CD14-positive monocyte (primary cell): ENCODE results near the gene SLC6A18. TPM values are rescaled to one million over a fixed set of nuclear protein-coding genes. Genes with fewer than 3 reads are reported as not detected.

Source experiments
- DNase-seq, 3 donors: peaks; one replicate each; pipeline ENCODE4 v3.0.0-alpha.2; 2011 to 2022
- H2AFZ ChIP-seq: 2 replicates; pipeline ENCODE4 v1.6.0; 2012; ENCODE audit warnings: mild to moderate bottlenecking, low read depth, low read length, inconsistent platforms; ENCODE audit not compliant: insufficient read depth, poor library complexity, severe bottlenecking
- H3K27ac ChIP-seq, 2 donors: 1 replicate in 1 of 2; 2 replicates in 1 of 2; pipeline ENCODE4 v1.5.1; 2012 to 2013; ENCODE audit warnings: low read length in 2 of 2, control low read depth in 1 of 2, inconsistent platforms in 1 of 2, low read depth in 1 of 2, mild to moderate bottlenecking in 1 of 2
- H3K27me3 ChIP-seq, 2 donors: one replicate each; pipeline versions ENCODE4 v1.6.0 to v1.6.1; 2011 to 2013; ENCODE audit warnings: low read length in 2 of 2; ENCODE audit not compliant: control insufficient read depth in 2 of 2, insufficient read depth in 2 of 2
- H3K36me3 ChIP-seq, 2 donors: replicated peaks in 1 of 2; 1 replicate in 1 of 2; 2 replicates in 1 of 2; pipeline versions ENCODE4 v1.5.1 to v1.6.1; 2012 to 2013; ENCODE audit warnings: low read length in 2 of 2, control low read depth in 1 of 2, inconsistent platforms in 1 of 2, mild to moderate bottlenecking in 1 of 2; ENCODE audit not compliant: insufficient read depth in 2 of 2, control insufficient read depth in 1 of 2
- H3K4me1 ChIP-seq, 2 donors: 1 replicate in 1 of 2; 2 replicates in 1 of 2; pipeline versions ENCODE4 v1.5.1 to v1.6.1; 2012 to 2013; ENCODE audit warnings: low read length in 2 of 2, control low read depth in 1 of 2, inconsistent platforms in 1 of 2, mild to moderate bottlenecking in 1 of 2, moderate library complexity in 1 of 2; ENCODE audit not compliant: insufficient read depth in 2 of 2, control insufficient read depth in 1 of 2
- H3K4me2 ChIP-seq: replicated peaks from 2 replicates; pipeline ENCODE3; 2012; ENCODE audit warnings: low read length, moderate library complexity, mild to moderate bottlenecking; ENCODE audit not compliant: poor library complexity, severe bottlenecking; ENCODE audit errors: extremely low read depth
- H3K4me3 ChIP-seq, 3 experiments: fragments of 200-600 bp in 1 of 3; sonication (generic) in 1 of 3; replicated peaks in 1 of 3; 1 replicate in 2 of 3; 2 replicates in 1 of 3; pipeline ENCODE4 v1.5.1; 2011 to 2013; ENCODE audit warnings: low read length in 3 of 3, mild to moderate bottlenecking in 3 of 3, control low read depth in 2 of 3, low read depth in 2 of 3, inconsistent platforms in 1 of 3, moderate library complexity in 1 of 3
- H3K79me2 ChIP-seq: 2 replicates; pipeline ENCODE4 v1.6.0; 2012; ENCODE audit warnings: mild to moderate bottlenecking, control low read depth, inconsistent platforms, low read length, moderate library complexity; ENCODE audit not compliant: insufficient read depth
- H3K9ac ChIP-seq: 2 replicates; pipeline ENCODE4 v1.6.0; 2017; ENCODE audit warnings: low read length, mild to moderate bottlenecking; ENCODE audit not compliant: insufficient read depth, poor library complexity, severe bottlenecking
- H3K9me3 ChIP-seq, 2 donors: replicated peaks in 1 of 2; 1 replicate in 1 of 2; 2 replicates in 1 of 2; pipeline versions ENCODE4 v1.5.1 to v1.6.1; 2012 to 2013; ENCODE audit warnings: low read length in 2 of 2, control low read depth in 1 of 2; ENCODE audit not compliant: control insufficient read depth in 1 of 2, insufficient read depth in 1 of 2
- H4K20me1 ChIP-seq: 2 replicates; pipeline ENCODE4 v1.6.0; 2012; ENCODE audit warnings: mild to moderate bottlenecking, low read length, control low read depth, moderate library complexity; ENCODE audit not compliant: insufficient read depth
- H3K27ac Mint-ChIP-seq, 7 donors: one replicate each; pipeline ENCODE4 v1.8.0; 2020; ENCODE audit warnings: mild to moderate bottlenecking in 7 of 7, mixed read lengths in 7 of 7, moderate library complexity in 6 of 7, inconsistent platforms in 2 of 7
- H3K27me3 Mint-ChIP-seq, 3 donors: one replicate each; pipeline ENCODE4 v1.8.0; 2021 to 2022; ENCODE audit warnings: low read depth in 3 of 3, mild to moderate bottlenecking in 3 of 3, mixed read lengths in 3 of 3, moderate library complexity in 3 of 3, inconsistent platforms in 1 of 3
- H3K36me3 Mint-ChIP-seq, 2 donors: one replicate each; pipeline ENCODE4 v1.8.0; 2020; ENCODE audit warnings: mixed read lengths in 2 of 2, inconsistent platforms in 1 of 2, mild to moderate bottlenecking in 1 of 2
- H3K4me1 Mint-ChIP-seq: one replicate; pipeline ENCODE4 v1.8.0; 2020; ENCODE audit warnings: mild to moderate bottlenecking, mixed read lengths
- H3K4me3 Mint-ChIP-seq, 2 donors: one replicate each; pipeline ENCODE4 v1.8.0; 2020; ENCODE audit warnings: mild to moderate bottlenecking in 2 of 2, mixed read lengths in 2 of 2, moderate library complexity in 1 of 2
- H3K9me3 Mint-ChIP-seq, 7 donors: one replicate each; pipeline ENCODE4 v1.8.0; 2020 to 2022; ENCODE audit warnings: mixed read lengths in 7 of 7, mild to moderate bottlenecking in 6 of 7, moderate library complexity in 6 of 7, inconsistent platforms in 2 of 7
- WGBS: methylation state at CpG from one replicate; pipeline ENCODE4 v1.1.5; 2013; ENCODE audit warnings: missing lambda C conversion rate; ENCODE audit not compliant: insufficient coverage; 5-methylcytosine and 5-hydroxymethylcytosine counted together
- intact Hi-C, 2 donors: fragments of 100-400 bp; cut with micrococcal nuclease; formaldehyde crosslinking; loops; one replicate each; pipeline versions ENCODE4 v1.15.0 to v1.15.1; 2023
- polyA plus RNA-seq, 3 donors: library from polyadenylated mRNA; depleted of rRNA in 1 of 3; unstranded in 2 of 3; stranded (reverse) in 1 of 3; fragments of 300-500 nt in 2 of 3; fragments of >200 nt in 1 of 3; fragmentation: Illumina TruSeq in 2 of 3; gene quantifications; 1 replicate in 2 of 3; 2 replicates in 1 of 3; pipeline ENCODE4 v1.2.3, GENCODE V29; 2012 to 2021
- TF ChIP-seq, protein P1 (sequence below): fragments of 200-600 bp; IDR thresholded peaks from one replicate; pipeline ENCODE4 v1.8.0; 2022; ENCODE audit warnings: antibody characterized with exemption, mild to moderate bottlenecking

SLC6A18 gene
- polyA plus RNA-seq, 3 donors = not detected

- TF ChIP-seq, protein P1, sequence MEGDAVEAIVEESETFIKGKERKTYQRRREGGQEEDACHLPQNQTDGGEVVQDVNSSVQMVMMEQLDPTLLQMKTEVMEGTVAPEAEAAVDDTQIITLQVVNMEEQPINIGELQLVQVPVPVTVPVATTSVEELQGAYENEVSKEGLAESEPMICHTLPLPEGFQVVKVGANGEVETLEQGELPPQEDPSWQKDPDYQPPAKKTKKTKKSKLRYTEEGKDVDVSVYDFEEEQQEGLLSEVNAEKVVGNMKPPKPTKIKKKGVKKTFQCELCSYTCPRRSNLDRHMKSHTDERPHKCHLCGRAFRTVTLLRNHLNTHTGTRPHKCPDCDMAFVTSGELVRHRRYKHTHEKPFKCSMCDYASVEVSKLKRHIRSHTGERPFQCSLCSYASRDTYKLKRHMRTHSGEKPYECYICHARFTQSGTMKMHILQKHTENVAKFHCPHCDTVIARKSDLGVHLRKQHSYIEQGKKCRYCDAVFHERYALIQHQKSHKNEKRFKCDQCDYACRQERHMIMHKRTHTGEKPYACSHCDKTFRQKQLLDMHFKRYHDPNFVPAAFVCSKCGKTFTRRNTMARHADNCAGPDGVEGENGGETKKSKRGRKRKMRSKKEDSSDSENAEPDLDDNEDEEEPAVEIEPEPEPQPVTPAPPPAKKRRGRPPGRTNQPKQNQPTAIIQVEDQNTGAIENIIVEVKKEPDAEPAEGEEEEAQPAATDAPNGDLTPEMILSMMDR = no peak
- no peaks in the 10 kb centered on the region for H4K20me1 ChIP-seq
- DNase-seq = no peak
- H3K79me2 ChIP-seq = no peaks in the 10 kb centered on the region
- H3K4me2 ChIP-seq = no peak overlapping the region
- H3K4me3 ChIP-seq = no peak overlapping the region
- no peaks in the 10 kb centered on the region for H3K36me3 ChIP-seq
- Mint-ChIP-seq H3K4me1 (no peaks in the 10 kb centered on the region), H3K36me3 (no peaks in the 10 kb centered on the region), H3K9me3 (no peaks in the 10 kb centered on the region), H3K27ac (no peak overlapping the region), H3K4me3 (no peak overlapping the region), H3K27me3 (peaks cover 0 to 4% (median 2%) of the 10 kb centered on the region in 3 donors)
- intact Hi-C loops = no loop called here
- H3K27me3 ChIP-seq = no peaks in the 10 kb centered on the region
- H3K9ac ChIP-seq = no peak overlapping the region
- no peak overlapping the region for H2AFZ ChIP-seq
- no peaks in the 10 kb centered on the region for H3K4me1 ChIP-seq
- WGBS = 95% methylated on average over 6 of the region's 8 CpGs
- H3K27ac ChIP-seq = no peak overlapping the region
- no peaks in the 10 kb centered on the region for H3K9me3 ChIP-seq
Measured at GRCh38 chr5:1184163-1184470, 41.1 kb upstream of the SLC6A18 start.

GRCh38 chr5:1184481-1184880 lies 40.7 kb upstream of the SLC6A18 start:
- Histone ChIP-seq H3K27ac (no peak overlapping the region), H3K4me2 (no peak overlapping the region), H3K4me3 (no peak overlapping the region), H3K9me3 (no peaks in the 10 kb centered on the region), H4K20me1 (no peaks in the 10 kb centered on the region), H3K9ac (no peak overlapping the region), H3K27me3 (no peaks in the 10 kb centered on the region), H3K4me1 (no peaks in the 10 kb centered on the region), H3K79me2 (no peaks in the 10 kb centered on the region), H3K36me3 (no peaks in the 10 kb centered on the region), H2AFZ (no peak overlapping the region)
- Mint-ChIP-seq H3K4me3 (no peak overlapping the region), H3K4me1 (no peaks in the 10 kb centered on the region), H3K27ac (no peak overlapping the region), H3K9me3 (no peaks in the 10 kb centered on the region), H3K27me3 (peaks cover 0 to 4% (median 3%) of the 10 kb centered on the region in 3 donors), H3K36me3 (no peaks in the 10 kb centered on the region)
- DNase-seq = no peak
- intact Hi-C loops = no loop called here
- TF ChIP-seq, protein P1 = no peak
- WGBS = 91% methylated on average over 7 of the region's 7 CpGs
